ENCODE data around the gene MMADHC.

MMADHC gene

DNA sequence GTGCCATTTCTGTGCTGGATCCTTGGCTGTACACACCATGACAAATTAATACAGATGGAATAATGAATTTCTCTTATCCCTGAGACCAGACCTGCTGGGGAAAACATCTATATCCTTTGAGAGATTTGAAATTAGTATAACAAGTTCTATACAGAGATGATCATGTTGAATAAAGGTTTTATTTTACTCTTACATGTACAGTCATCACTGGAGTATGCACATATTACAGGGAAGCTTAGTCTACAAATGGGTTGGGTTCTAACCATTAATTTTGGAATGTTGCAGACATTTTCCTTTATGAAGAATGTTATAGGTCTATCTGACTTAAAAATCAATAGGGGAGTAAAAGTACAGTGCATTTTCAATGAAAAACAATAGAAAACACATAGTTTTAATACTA lies 29.9 kb upstream of the MMADHC start:
- Histone ChIP-seq H3K9me3 (ENCODE audit: control insufficient read depth, low read length) (no peaks in the 10 kb centered on the region), H4K91ac (ENCODE audit: low read length) (no peak overlapping the region), H2BK15ac (ENCODE audit: low read depth, poor library complexity, severe bottlenecking) (no peak overlapping the region), H3K27ac (ENCODE audit: low read length, poor library complexity, severe bottlenecking) (no peak overlapping the region), H3K4me1 (ENCODE audit: control insufficient read depth, insufficient read depth, low read depth, low read length) (no peaks in the 10 kb centered on the region), H3K9ac (ENCODE audit: low read length) (no peak overlapping the region), H3K4me3 (ENCODE audit: insufficient read depth in 1 of 2, low read depth in 1 of 2, low read length in 2 of 2) (no peak overlapping the region), H3K27me3 (ENCODE audit: control insufficient read depth in 1 of 2, insufficient read depth in 1 of 2, low read length in 2 of 2) (no peaks in the 10 kb centered on the region), H3K4ac (ENCODE audit: low read depth in 1 of 2, low read length in 2 of 2) (no peak overlapping the region), H3K4me2 (ENCODE audit: low read length, poor library complexity, severe bottlenecking) (no peak overlapping the region), H3K23ac (ENCODE audit: low read length in 2 of 2) (no peak overlapping the region), H2BK120ac (ENCODE audit: low read depth, low read length) (no peak overlapping the region), H2BK5ac (ENCODE audit: low read depth, low read length, poor library complexity, severe bottlenecking) (no peak overlapping the region), H4K8ac (ENCODE audit: low read length) (no peak overlapping the region), H2BK12ac (ENCODE audit: low read length in 2 of 2) (no peak overlapping the region), H2AFZ (ENCODE audit: low read depth, low read length) (no peak overlapping the region), H3K14ac (ENCODE audit: low read length in 2 of 2) (no peak overlapping the region), H3K18ac (ENCODE audit: low read depth in 1 of 2, low read length in 2 of 2) (no peak overlapping the region), H3K79me1 (replicated peaks; ENCODE audit: low read length, poor library complexity, severe bottlenecking) (no peaks in the 10 kb centered on the region), H2AK5ac (ENCODE audit: low read length, severe bottlenecking) (no peak overlapping the region), H3K36me3 (ENCODE audit: control insufficient read depth in 1 of 2, insufficient read depth in 2 of 2, low read depth in 1 of 2, low read length in 2 of 2) (no peaks in the 10 kb centered on the region)
- no peak for DNase-seq

DNA sequence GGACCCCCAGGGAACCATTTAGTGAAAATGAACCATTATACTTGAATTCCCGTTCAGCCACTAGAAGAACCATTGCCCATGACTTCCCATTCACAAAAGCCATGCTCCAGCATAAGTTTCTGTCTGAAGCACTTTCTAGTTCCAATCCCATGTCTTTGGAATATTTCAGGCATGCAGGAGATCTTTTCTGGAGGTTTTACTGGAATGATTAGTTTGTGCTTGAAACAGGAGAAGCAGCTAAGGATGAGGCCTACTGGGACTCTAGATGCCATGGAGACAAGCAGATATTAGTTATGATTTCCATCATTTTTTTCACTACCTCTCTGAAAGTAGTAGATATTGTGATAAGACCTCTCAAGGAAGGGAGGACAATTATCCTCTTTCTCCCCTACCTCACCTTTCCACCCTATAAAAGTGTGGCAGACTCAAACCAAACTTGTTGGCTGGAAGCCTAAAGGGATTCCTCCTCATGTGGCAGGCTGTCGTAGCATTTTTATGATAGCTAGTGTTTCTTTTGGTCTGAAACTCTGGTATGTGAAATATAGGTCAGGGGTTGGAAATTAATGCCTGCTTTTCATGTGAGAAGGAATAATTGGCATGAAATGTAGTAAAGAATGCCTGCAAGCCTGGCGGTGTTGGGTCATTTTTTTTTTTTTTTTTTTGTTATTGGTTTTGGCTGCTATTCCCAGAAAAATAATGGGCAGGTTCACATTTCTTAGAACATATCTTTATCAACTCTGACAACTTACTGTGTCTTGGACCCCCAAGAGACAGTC lies 29.3 kb upstream of the MMADHC start:
- Histone ChIP-seq H3K9me3 (ENCODE audit: control insufficient read depth, low read length) (no peaks in the 10 kb centered on the region), H3K18ac (ENCODE audit: low read depth in 1 of 2, low read length in 2 of 2) (no peak overlapping the region), H3K4me1 (ENCODE audit: control insufficient read depth, insufficient read depth, low read depth, low read length) (no peaks in the 10 kb centered on the region), H3K36me3 (ENCODE audit: control insufficient read depth in 1 of 2, insufficient read depth in 2 of 2, low read depth in 1 of 2, low read length in 2 of 2) (no peaks in the 10 kb centered on the region), H3K4me2 (ENCODE audit: low read length, poor library complexity, severe bottlenecking) (no peak overlapping the region), H2AFZ (ENCODE audit: low read depth, low read length) (no peak overlapping the region), H2AK5ac (ENCODE audit: low read length, severe bottlenecking) (no peak overlapping the region), H2BK120ac (ENCODE audit: low read depth, low read length) (no peak overlapping the region), H3K4me3 (ENCODE audit: insufficient read depth in 1 of 2, low read depth in 1 of 2, low read length in 2 of 2) (no peak overlapping the region), H2BK5ac (ENCODE audit: low read depth, low read length, poor library complexity, severe bottlenecking) (no peak overlapping the region), H3K79me1 (replicated peaks; ENCODE audit: low read length, poor library complexity, severe bottlenecking) (no peaks in the 10 kb centered on the region), H3K27me3 (ENCODE audit: control insufficient read depth in 1 of 2, insufficient read depth in 1 of 2, low read length in 2 of 2) (no peaks in the 10 kb centered on the region), H3K9ac (ENCODE audit: low read length) (no peak overlapping the region), H2BK15ac (ENCODE audit: low read depth, poor library complexity, severe bottlenecking) (no peak overlapping the region), H3K14ac (ENCODE audit: low read length in 2 of 2) (no peak overlapping the region), H4K8ac (ENCODE audit: low read length) (no peak overlapping the region), H2BK12ac (ENCODE audit: low read length in 2 of 2) (no peak overlapping the region), H3K23ac (ENCODE audit: low read length in 2 of 2) (no peak overlapping the region), H4K91ac (ENCODE audit: low read length) (no peak overlapping the region), H3K4ac (ENCODE audit: low read depth in 1 of 2, low read length in 2 of 2) (no peak overlapping the region), H3K27ac (ENCODE audit: low read length, poor library complexity, severe bottlenecking) (no peak overlapping the region)
- DNase-seq = no peak
- WGBS = 83% methylated on average over 2 of the region's 3 CpGs

DNA sequence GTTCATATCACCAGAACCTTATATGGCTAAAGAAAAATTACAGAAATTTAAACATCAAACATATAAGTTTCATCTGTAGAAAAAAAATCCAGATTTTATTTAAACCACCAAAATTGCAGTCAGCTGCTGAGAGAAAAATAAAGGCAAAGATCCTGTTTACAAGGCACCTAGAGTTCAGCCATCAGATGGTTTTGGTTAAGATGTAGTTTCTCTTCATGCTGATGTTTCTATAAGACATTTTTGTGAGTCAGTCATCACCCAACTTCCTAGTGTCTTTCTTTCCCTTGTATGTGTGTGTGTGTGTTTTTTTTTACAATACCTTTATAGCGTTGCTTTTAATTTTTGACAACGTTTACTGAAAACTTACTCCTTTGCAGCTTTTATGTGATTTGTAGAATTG lies 26.1 kb upstream of the MMADHC start:
- H3K79me1 ChIP-seq (replicated peaks; ENCODE audit: low read length, poor library complexity, severe bottlenecking) = no peaks in the 10 kb centered on the region
- no peaks in the 10 kb centered on the region for H3K4me1 ChIP-seq (ENCODE audit: control insufficient read depth, insufficient read depth, low read depth, low read length)
- no peaks in the 10 kb centered on the region for H3K36me3 ChIP-seq (ENCODE audit: control insufficient read depth in 1 of 2, insufficient read depth in 2 of 2, low read depth in 1 of 2, low read length in 2 of 2)
- no peak overlapping the region for H2BK5ac ChIP-seq (ENCODE audit: low read depth, low read length, poor library complexity, severe bottlenecking)
- no peak overlapping the region for H3K4me3 ChIP-seq (ENCODE audit: insufficient read depth in 1 of 2, low read depth in 1 of 2, low read length in 2 of 2)
- WGBS = 89% methylated on average over 2 of the region's 2 CpGs
- no peak overlapping the region for H4K8ac ChIP-seq (ENCODE audit: low read length)
- H3K18ac ChIP-seq (ENCODE audit: low read depth in 1 of 2, low read length in 2 of 2) = no peak overlapping the region
- no peak overlapping the region for H2AK5ac ChIP-seq (ENCODE audit: low read length, severe bottlenecking)
- no peak overlapping the region for H3K4ac ChIP-seq (ENCODE audit: low read depth in 1 of 2, low read length in 2 of 2)
- no peak overlapping the region for H2BK120ac ChIP-seq (ENCODE audit: low read depth, low read length)
- H4K91ac ChIP-seq (ENCODE audit: low read length) = no peak overlapping the region
- H3K14ac ChIP-seq (ENCODE audit: low read length in 2 of 2) = no peak overlapping the region
- no peak overlapping the region for H3K27ac ChIP-seq (ENCODE audit: low read length, poor library complexity, severe bottlenecking)
- no peak overlapping the region for H3K23ac ChIP-seq (ENCODE audit: low read length in 2 of 2)
- DNase-seq = peak; percentile 18
- no peak overlapping the region for H3K4me2 ChIP-seq (ENCODE audit: low read length, poor library complexity, severe bottlenecking)
- H3K9me3 ChIP-seq (ENCODE audit: control insufficient read depth, low read length) = no peaks in the 10 kb centered on the region
- H3K27me3 ChIP-seq (ENCODE audit: control insufficient read depth in 1 of 2, insufficient read depth in 1 of 2, low read length in 2 of 2) = no peaks in the 10 kb centered on the region
- H2AFZ ChIP-seq (ENCODE audit: low read depth, low read length) = no peak overlapping the region
- H3K9ac ChIP-seq (ENCODE audit: low read length) = no peak overlapping the region
- no peak overlapping the region for H2BK12ac ChIP-seq (ENCODE audit: low read length in 2 of 2)
- H2BK15ac ChIP-seq (ENCODE audit: low read depth, poor library complexity, severe bottlenecking) = no peak overlapping the region

DNA sequence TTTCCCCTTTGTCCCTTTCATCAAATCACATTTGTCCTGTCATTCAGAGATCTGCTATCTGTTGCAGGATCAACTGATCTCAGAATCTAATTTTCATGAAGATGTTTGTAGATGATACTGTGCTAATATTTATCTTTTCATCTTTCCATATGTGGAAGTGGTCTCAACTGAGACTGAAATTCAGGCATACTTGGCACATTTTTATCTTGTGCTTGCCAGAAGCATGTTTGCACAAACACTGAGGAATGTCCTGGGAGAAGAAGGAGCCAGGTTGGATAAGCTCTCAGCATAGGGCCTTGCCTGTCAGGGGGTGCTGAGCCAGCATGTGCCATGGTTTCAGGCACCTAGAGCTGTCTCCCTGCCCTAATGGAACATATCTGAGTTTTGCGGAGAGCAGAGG lies 24.5 kb upstream of the MMADHC start:
- Histone ChIP-seq H2BK5ac (ENCODE audit: low read depth, low read length, poor library complexity, severe bottlenecking) (no peak overlapping the region), H2BK15ac (ENCODE audit: low read depth, poor library complexity, severe bottlenecking) (no peak overlapping the region), H3K14ac (ENCODE audit: low read length in 2 of 2) (no peak overlapping the region)

More for the DNA sequence above, 24.5 kb upstream of the MMADHC start:
- Histone ChIP-seq H3K79me1 (replicated peaks; ENCODE audit: low read length, poor library complexity, severe bottlenecking) (no peaks in the 10 kb centered on the region), H2BK12ac (ENCODE audit: low read length in 2 of 2) (peak overlapping the region in 1 of 2 experiments; percentile 78), H3K18ac (ENCODE audit: low read depth in 1 of 2, low read length in 2 of 2) (peak overlapping the region; percentile 50 to 58), H3K4me1 (ENCODE audit: control insufficient read depth, insufficient read depth, low read depth, low read length) (no peaks in the 10 kb centered on the region), H2AK5ac (ENCODE audit: low read length, severe bottlenecking) (no peak overlapping the region), H3K36me3 (ENCODE audit: control insufficient read depth in 1 of 2, insufficient read depth in 2 of 2, low read depth in 1 of 2, low read length in 2 of 2) (no peaks in the 10 kb centered on the region), H3K4ac (ENCODE audit: low read depth in 1 of 2, low read length in 2 of 2) (no peak overlapping the region), H4K8ac (ENCODE audit: low read length) (no peak overlapping the region), H3K4me2 (ENCODE audit: low read length, poor library complexity, severe bottlenecking) (no peak overlapping the region), H3K27me3 (ENCODE audit: control insufficient read depth in 1 of 2, insufficient read depth in 1 of 2, low read length in 2 of 2) (no peaks in the 10 kb centered on the region), H3K27ac (ENCODE audit: low read length, poor library complexity, severe bottlenecking) (no peak overlapping the region), H3K9ac (ENCODE audit: low read length) (no peak overlapping the region), H3K9me3 (ENCODE audit: control insufficient read depth, low read length) (no peaks in the 10 kb centered on the region), H3K4me3 (ENCODE audit: insufficient read depth in 1 of 2, low read depth in 1 of 2, low read length in 2 of 2) (no peak overlapping the region), H2AFZ (ENCODE audit: low read depth, low read length) (no peak overlapping the region), H2BK120ac (ENCODE audit: low read depth, low read length) (no peak overlapping the region), H3K23ac (ENCODE audit: low read length in 2 of 2) (no peak overlapping the region), H4K91ac (ENCODE audit: low read length) (no peak overlapping the region)
- WGBS = 98% methylated on average over 1 of the region's 1 CpG
- no peak for DNase-seq

Measured in mesenchymal stem cell (in vitro differentiated cells and primary cell).